ENCODE data around the gene PRDM16. TPM values are rescaled to one million over a fixed set of nuclear protein-coding genes. Genes with fewer than 3 reads are reported as not detected.

Gene PRDM16
- total and polyA plus RNA-seq, 2 of the 13 experiments (the other 11 are each of a cell fraction or from before 2014, with no cell fraction given): 0.15 to 0.81 TPM

- no peak for TF ChIP-seq ZGPAT (CRISPR knock-in tag; IDR thresholded peaks at IDR 0.05)
- no peak for TF ChIP-seq KDM5A (IDR thresholded peaks at IDR 0.05; ENCODE audit: borderline replicate concordance, low read length)
- TF ChIP-seq ZBTB26 (CRISPR knock-in tag; IDR thresholded peaks at IDR 0.05; ENCODE audit: borderline replicate concordance): no peak
- no peak for TF ChIP-seq ZNF766 (CRISPR knock-in tag; IDR thresholded peaks at IDR 0.05; ENCODE audit: borderline replicate concordance)
These were observed 126.4 kb downstream of the PRDM16 start (continued) for GRCh38 chr1:3195480-3195815.

GRCh38 chr1:3195966-3196515 is 127.0 kb downstream of the PRDM16 start:
- no peaks in the 10 kb centered on the region for H3K36me3 ChIP-seq (replicated peaks in 1 of 2; ENCODE audit: control insufficient read depth in 1 of 2, insufficient read depth in 2 of 2, low read length in 2 of 2)
- H3K27me3 ChIP-seq (ENCODE audit: control insufficient read depth in 1 of 2, insufficient read depth in 2 of 2, low read length in 2 of 2): no peaks in the 10 kb centered on the region; a peak in 2 of 5 replicates
- peaks cover 42% of the 10 kb centered on the region for H3K4me1 ChIP-seq (ENCODE audit: insufficient read depth, low read length)
- POLR2A ChIA-PET: no interaction called here
- H3K9ac ChIP-seq (ENCODE audit: insufficient read depth, low read depth, low read length): no peak overlapping the region
- no peak overlapping the region for H3K27ac ChIP-seq (ENCODE audit: extremely low read length, insufficient read depth, low read length)
- WGBS (ENCODE audit: low lambda C conversion rate): 33% methylated on average over 1 of the region's 10 CpGs
- DNase-seq (ENCODE audit: low spot score) (no peak), ATAC-seq (no peak), FAIRE-seq (no peak)
- H2AFZ ChIP-seq (ENCODE audit: low read length): no peak overlapping the region
- H3K79me2 ChIP-seq (ENCODE audit: insufficient read depth, low read length): no peaks in the 10 kb centered on the region
- H3K9me3 ChIP-seq (ENCODE audit: low read length): no peaks in the 10 kb centered on the region
- no peaks in the 10 kb centered on the region for H4K20me1 ChIP-seq (ENCODE audit: insufficient read depth, low read length)
- in situ Hi-C loops (cut with HindIII; ENCODE audit: extremely low pct_ligation_motif_present, low pct_unique_long_range_greater_than_20kb) (no loop called here), intact Hi-C loops (cut with micrococcal nuclease; ENCODE audit: unreplicated experiment) (no loop called here)
- no peak overlapping the region for H3K4me2 ChIP-seq (ENCODE audit: low read depth, low read length)
- no TSS peak for BruUV-seq (replicated peaks)
- no peak overlapping the region for H3K4me3 ChIP-seq (replicated peaks in 1 of 3; ENCODE audit: insufficient read depth in 1 of 3, low read depth in 2 of 3, low read length in 3 of 3)
- CTCF ChIA-PET (ENCODE audit: low intra/inter-chr PET ratio, low total read pairs): no interaction called here
- TF ChIP-seq ZNF407 (CRISPR knock-in tag; IDR thresholded peaks at IDR 0.05; ENCODE audit: not compliant biosample characterization) (peak; percentile 100), ZSCAN22 (CRISPR knock-in tag; IDR thresholded peaks at IDR 0.05) (no peak), ZSCAN31 (CRISPR knock-in tag; IDR thresholded peaks at IDR 0.05; ENCODE audit: low read depth) (no peak)
